Head of caudate nucleus (tissue), 42 donors: ENCODE results near the gene GALNT15.
A peak's percentile ranks its signal among the peaks of the same experiment; 100 is the strongest.

Experiments
- DNase-seq, 42 donors: peaks; one replicate each; pipeline versions ENCODE4 v3.0.0 to v3.0.0-alpha.2; 2020 to 2021; ENCODE audit warnings: mixed read lengths in 7 of 42
- intact Hi-C: fragments of 100-400 bp; cut with DNase I; formaldehyde crosslinking; loops from one replicate; pipeline ENCODE4 v1.15.0; 2022

Gene GALNT15

GRCh38 chr3:16182183-16182582, 7.7 kb downstream of the GALNT15 start:
- intact Hi-C loops, result no loop called here
- no peak for DNase-seq

- intact Hi-C loops, result no loop called here
- DNase-seq, result peak in 1 of 42 donors; percentile 27
Measured at GRCh38 chr3:16182612-16183011, 8.1 kb downstream of the GALNT15 start.

- DNase-seq, result no peak
- intact Hi-C loops, result no loop called here
Measured at GRCh38 chr3:16183082-16183481, 8.6 kb downstream of the GALNT15 start.

- DNase-seq, result peak in 1 of 42 donors; percentile 37
- intact Hi-C loops, result no loop called here
Measured at GRCh38 chr3:16183601-16184270, 9.3 kb downstream of the GALNT15 start.

GRCh38 chr3:16186086-16186485, 11.6 kb downstream of the GALNT15 start:
- no peak for DNase-seq
- intact Hi-C loops, result no loop called here

- DNase-seq, result no peak
- intact Hi-C loops, result no loop called here
Measured at GRCh38 chr3:16186565-16186964, 12.1 kb downstream of the GALNT15 start.

GRCh38 chr3:16187213-16187790, 12.8 kb downstream of the GALNT15 start:
- intact Hi-C loops, result no loop called here
- DNase-seq, result no peak

GRCh38 chr3:16188071-16188470, 13.6 kb downstream of the GALNT15 start:
- intact Hi-C loops, result no loop called here
- DNase-seq, result no peak

GRCh38 chr3:16189201-16189600, 14.7 kb downstream of the GALNT15 start:
- intact Hi-C loops, result no loop called here
- no peak for DNase-seq

- DNase-seq, result no peak
- intact Hi-C loops, result no loop called here
Measured at GRCh38 chr3:16190704-16191103, 16.2 kb downstream of the GALNT15 start.

- DNase-seq, result no peak
Measured at GRCh38 chr3:16191591-16191990, 17.1 kb downstream of the GALNT15 start.

GRCh38 chr3:16192176-16192811, 17.8 kb downstream of the GALNT15 start:
- no peak for DNase-seq
- intact Hi-C loops, result no loop called here

More at GRCh38 chr3:16191591-16191990, 17.1 kb downstream of the GALNT15 start:
- intact Hi-C loops, result no loop called here

- intact Hi-C loops, result no loop called here
- DNase-seq, result no peak
Measured at GRCh38 chr3:16198427-16198826, 23.9 kb downstream of the GALNT15 start.

- no peak for DNase-seq
- intact Hi-C loops, result no loop called here
Measured at GRCh38 chr3:16199769-16200168, 25.3 kb downstream of the GALNT15 start.

GRCh38 chr3:16200411-16200810, 25.9 kb downstream of the GALNT15 start:
- DNase-seq, result no peak
- intact Hi-C loops, result no loop called here

GRCh38 chr3:16203031-16203430, 28.6 kb downstream of the GALNT15 start:
- no peak for DNase-seq
- intact Hi-C loops, result no loop called here

GRCh38 chr3:16203671-16204629, 29.5 kb downstream of the GALNT15 start:
- intact Hi-C loops, result no loop called here
- peak; percentile 27 to 90 (median 66) for DNase-seq

GRCh38 chr3:16204751-16205150, 30.3 kb downstream of the GALNT15 start:
- intact Hi-C loops, result no loop called here
- DNase-seq, result no peak

GRCh38 chr3:16205156-16205870, 30.8 kb downstream of the GALNT15 start:
- DNase-seq, result no peak
- intact Hi-C loops, result no loop called here
